ENCODE measurements around the gene LRRC41. TPM values are rescaled to one million over a fixed set of nuclear protein-coding genes. Genes with fewer than 3 reads are reported as not detected.
"Not testable (repeated sequence)": the region's sequence is repeated elsewhere in the genome, so short reads cannot be mapped to it uniquely, and the experiment has no call there.

The LRRC41 gene
- total RNA-seq, 4 donors from 2014 or later = 69.8 to 87.6 (median 84.7) TPM

- WGBS = 81% methylated on average over 13 of the region's 13 CpGs
- peaks cover 27% of the 10 kb centered on the region for H3K36me3 ChIP-seq
- peak in 1 of 2 donors; percentile 38 for DNase-seq (ENCODE audit: low spot score in 2 of 2)
- H3K4me3 ChIP-seq, H3K9me3 ChIP-seq, H3K27ac ChIP-seq, H3K27me3 ChIP-seq, H3K4me1 ChIP-seq: not testable (repeated sequence)
Observed at GRCh38 chr1:46319960-46320914, 16.8 kb upstream of the LRRC41 start.

- peaks cover 36% of the 10 kb centered on the region for H3K36me3 ChIP-seq
- DNase-seq (ENCODE audit: low spot score in 2 of 2) = peak in 1 of 2 donors; percentile 18
- H3K9me3 ChIP-seq, H3K27me3 ChIP-seq, H3K27ac ChIP-seq, H3K4me3 ChIP-seq, H3K4me1 ChIP-seq: not testable (repeated sequence)
- WGBS = 93% methylated on average over 6 of the region's 6 CpGs
Observed at GRCh38 chr1:46319301-46319700, 15.9 kb upstream of the LRRC41 start.

GRCh38 chr1:46317323-46317722 is 13.9 kb upstream of the LRRC41 start:
- no peak for DNase-seq (ENCODE audit: low spot score in 2 of 2)
- Histone ChIP-seq H3K27ac (no peak overlapping the region), H3K4me1 (no peaks in the 10 kb centered on the region), H3K36me3 (peaks cover 56% of the 10 kb centered on the region), H3K4me3 (no peak overlapping the region), H3K27me3 (no peaks in the 10 kb centered on the region), H3K9me3 (no peaks in the 10 kb centered on the region)
- TF ChIP-seq POLR2AphosphoS5 (IDR thresholded peaks at IDR 0.05) (no peak), POLR2A (IDR thresholded peaks at IDR 0.05) (no peak), EP300 (IDR thresholded peaks at IDR 0.05) (no peak)
- WGBS = 73% methylated on average over 1 of the region's 1 CpG

- Histone ChIP-seq H3K4me1 (no peaks in the 10 kb centered on the region), H3K27ac (no peak overlapping the region), H3K4me3 (no peak overlapping the region), H3K9me3 (no peaks in the 10 kb centered on the region), H3K36me3 (peaks cover 71% of the 10 kb centered on the region), H3K27me3 (no peaks in the 10 kb centered on the region)
- TF ChIP-seq POLR2AphosphoS5 (IDR thresholded peaks at IDR 0.05) = no peak
- TF ChIP-seq POLR2A (IDR thresholded peaks at IDR 0.05) = no peak
- no peak for TF ChIP-seq EP300 (IDR thresholded peaks at IDR 0.05)
- no peak for DNase-seq (ENCODE audit: low spot score in 2 of 2)
- 78% methylated on average over 3 of the region's 3 CpGs for WGBS
Observed at GRCh38 chr1:46315669-46316403, 12.4 kb upstream of the LRRC41 start.

GRCh38 chr1:46310321-46310720 is 6.9 kb upstream of the LRRC41 start:
- Histone ChIP-seq H3K4me3 (no peak overlapping the region), H3K4me1 (peaks cover 26% of the 10 kb centered on the region), H3K27ac (no peak overlapping the region), H3K9me3 (no peaks in the 10 kb centered on the region), H3K36me3 (peaks cover 62% of the 10 kb centered on the region), H3K27me3 (no peaks in the 10 kb centered on the region)
- TF ChIP-seq POLR2A (IDR thresholded peaks at IDR 0.05) = no peak
- TF ChIP-seq EP300 (IDR thresholded peaks at IDR 0.05) = no peak
- TF ChIP-seq CTCF (IDR thresholded peaks at IDR 0.05) = no peak
- TF ChIP-seq POLR2AphosphoS5 (IDR thresholded peaks at IDR 0.05) = no peak
- no peak for DNase-seq (ENCODE audit: low spot score in 2 of 2)
- 96% methylated on average over 4 of the region's 4 CpGs for WGBS

GRCh38 chr1:46309401-46310159 is 6.2 kb upstream of the LRRC41 start:
- H3K9me3 ChIP-seq = no peaks in the 10 kb centered on the region
- H3K27me3 ChIP-seq = no peaks in the 10 kb centered on the region
- H3K4me3 ChIP-seq = no peak overlapping the region
- H3K4me1 ChIP-seq = peaks cover 34% of the 10 kb centered on the region
- 88% methylated on average over 16 of the region's 16 CpGs for WGBS
- H3K36me3 ChIP-seq = peaks cover 55% of the 10 kb centered on the region
- no peak for TF ChIP-seq POLR2AphosphoS5 (IDR thresholded peaks at IDR 0.05)
- no peak overlapping the region for H3K27ac ChIP-seq
- no peak for DNase-seq (ENCODE audit: low spot score in 2 of 2)

GRCh38 chr1:46306159-46306530 is 2.7 kb upstream of the LRRC41 start:
- DNase-seq (ENCODE audit: low spot score in 2 of 2) = no peak
- H3K4me1 ChIP-seq = peaks cover 44% of the 10 kb centered on the region
- 93% methylated on average over 8 of the region's 8 CpGs for WGBS
- H3K27ac ChIP-seq = no peak overlapping the region
- peaks cover 21% of the 10 kb centered on the region for H3K36me3 ChIP-seq
- H3K27me3 ChIP-seq = no peaks in the 10 kb centered on the region
- no peak for TF ChIP-seq CTCF (IDR thresholded peaks at IDR 0.05)
- TF ChIP-seq POLR2A (IDR thresholded peaks at IDR 0.05) = no peak
- no peak for TF ChIP-seq POLR2AphosphoS5 (IDR thresholded peaks at IDR 0.05)
- TF ChIP-seq EP300 (IDR thresholded peaks at IDR 0.05) = no peak
- H3K4me3 ChIP-seq = no peak overlapping the region
- no peaks in the 10 kb centered on the region for H3K9me3 ChIP-seq

Measured in suprapubic skin (tissue), 4 donors.